Calu3 (cell line): ENCODE measurements around the gene PSMB5. TPM values are rescaled to one million over a fixed set of nuclear protein-coding genes. Genes with fewer than 3 reads are reported as not detected.

Experiments used
- BruUV-seq: library from RNA; stranded (reverse); fragments of 400-500 nt; replicated peaks from 2 replicates; lab custom pipeline; 2021; lab: Mats Ljungman, UMichigan
- CTCF ChIA-PET: fragments of 300-600 bp; sonication (Branson Sonifier 250); formaldehyde crosslinking; loops from one replicate; lab custom pipeline; 2022; ENCODE audit warnings: antibody characterized with exemption; lab: Charles Lee
- DNase-seq: peaks from one replicate; pipeline ENCODE4 v3.0.0; 2022
- H3K27ac Mint-ChIP-seq: one replicate; pipeline ENCODE4 v1.8.0; 2022; ENCODE audit warnings: mixed read lengths; ENCODE audit not compliant: unreplicated experiment
- H3K27me3 Mint-ChIP-seq: one replicate; pipeline ENCODE4 v1.8.0; 2022; ENCODE audit warnings: mixed read lengths; ENCODE audit not compliant: unreplicated experiment
- H3K36me3 Mint-ChIP-seq: one replicate; pipeline ENCODE4 v1.8.0; 2022; ENCODE audit warnings: mild to moderate bottlenecking, moderate library complexity, mixed read lengths; ENCODE audit not compliant: insufficient read depth, unreplicated experiment
- H3K4me1 Mint-ChIP-seq: one replicate; pipeline ENCODE4 v1.8.0; 2022; ENCODE audit warnings: mild to moderate bottlenecking, low read depth, mixed read lengths; ENCODE audit not compliant: unreplicated experiment
- H3K4me3 Mint-ChIP-seq: one replicate; pipeline ENCODE4 v1.8.0; 2022; ENCODE audit warnings: mild to moderate bottlenecking, low read depth, moderate library complexity, mixed read lengths; ENCODE audit not compliant: unreplicated experiment
- H3K9me3 Mint-ChIP-seq: one replicate; pipeline ENCODE4 v1.8.0; 2022; ENCODE audit warnings: low read depth, mixed read lengths; ENCODE audit not compliant: unreplicated experiment
- CTCF ChIP-seq: fragments of 200-600 bp; IDR thresholded peaks from one replicate; pipeline ENCODE4 v1.8.0; 2022; ENCODE audit warnings: antibody characterized with exemption; ENCODE audit not compliant: unreplicated experiment
- intact Hi-C: fragments of 100-400 bp; cut with micrococcal nuclease; formaldehyde crosslinking; loops from one replicate; pipeline ENCODE4 v1.10.0; 2022; ENCODE audit not compliant: unreplicated experiment
- total RNA-seq: library from RNA; stranded (reverse); gene quantifications from 2 replicates; pipeline ENCODE4 v1.2.3, GENCODE V29; 2022

Gene PSMB5
- total RNA-seq, 1 experiment from 2014 or later: 121 TPM

- peaks cover 52% of the 10 kb centered on the region for H3K36me3 Mint-ChIP-seq
- DNase-seq: peak; percentile 94
- no TSS peak for BruUV-seq
- CTCF ChIA-PET: interaction anchor here (0.8 to 3.0 kb wide), 12 partner anchors 11 to 137 kb away, joined by 3 to 46 read pairs (median 6); partner anchors contain the start of gene AJUBA
- H3K4me3 Mint-ChIP-seq: peak overlapping the region; percentile 69
- peak; percentile 89 for TF ChIP-seq CTCF
- no peaks in the 10 kb centered on the region for H3K9me3 Mint-ChIP-seq
- peaks cover 35% of the 10 kb centered on the region for H3K4me1 Mint-ChIP-seq
- intact Hi-C loops: loop anchor here (1.0 to 2.0 kb wide), 2 partner anchors 71 to 129 kb away; partner anchors contain the start of gene PRMT5
- no peak overlapping the region for H3K27ac Mint-ChIP-seq
- H3K27me3 Mint-ChIP-seq: no peaks in the 10 kb centered on the region
Measured at GRCh38 chr14:23057757-23058653, 23.3 kb upstream of the PSMB5 start.

GRCh38 chr14:23056956-23057756, 22.5 kb upstream of the PSMB5 start, which contains the start of gene CDH24:
CDH24 (minus strand) TSS chr14:23057520; CDS start chr14:23055733, 1,787 bp downstream.
- peak; percentile 70 for DNase-seq
- Mint-ChIP-seq H3K27ac (peak within 1 kb of the TSS; percentile 81), H3K27me3 (no peaks in the 10 kb centered on the region), H3K9me3 (no peaks in the 10 kb centered on the region), H3K4me1 (peaks cover 26% of the 10 kb centered on the region), H3K36me3 (peaks cover 45% of the 10 kb centered on the region), H3K4me3 (peak within 1 kb of the TSS; percentile 69)
- TF ChIP-seq CTCF: no peak
- intact Hi-C loops: loop anchor here (2.0 kb wide), 1 partner anchor 70 kb away; no protein-coding TSS in a partner anchor
- CTCF ChIA-PET: interaction anchor here (1.0 to 3.3 kb wide), 11 partner anchors 12 to 101 kb away, joined by 3 to 46 read pairs (median 6); partner anchors contain the start of gene AJUBA
- BruUV-seq: no TSS peak

- Mint-ChIP-seq H3K27me3 (no peaks in the 10 kb centered on the region), H3K27ac (peak overlapping the region; percentile 81), H3K36me3 (peaks cover 37% of the 10 kb centered on the region), H3K4me3 (peak overlapping the region; percentile 69), H3K9me3 (no peaks in the 10 kb centered on the region), H3K4me1 (peaks cover 23% of the 10 kb centered on the region)
- CTCF ChIA-PET: interaction anchor here (0.5 to 3.3 kb wide), 6 partner anchors 12 to 343 kb away, joined by 3 to 10 read pairs (median 4); no protein-coding TSS in a partner anchor
- TF ChIP-seq CTCF: peak; percentile 69
- intact Hi-C loops: loop anchor here (2.0 kb wide), 1 partner anchor 70 kb away; no protein-coding TSS in a partner anchor
- no TSS peak for BruUV-seq
- DNase-seq: peak; percentile 83
Measured at GRCh38 chr14:23056145-23056955, 21.6 kb upstream of the PSMB5 start.
